Endothelial cell of hepatic sinusoid (primary cell): Measurements from ENCODE around the gene ST7.
"Not testable (repeated sequence)": the region's sequence is repeated elsewhere in the genome, so short reads cannot be mapped to it uniquely, and the experiment has no call there.

Experiments used
- in situ Hi-C: cut with HindIII; loops from 2 replicates; pipeline ENCODE4 v1.10.0; 2017; ENCODE audit warnings: low sequenced_read_pairs

ST7 gene

GRCh38 chr7:117210908-117211307 is 257.6 kb downstream of the ST7 start:
- in situ Hi-C loops: no loop called here

DNA sequence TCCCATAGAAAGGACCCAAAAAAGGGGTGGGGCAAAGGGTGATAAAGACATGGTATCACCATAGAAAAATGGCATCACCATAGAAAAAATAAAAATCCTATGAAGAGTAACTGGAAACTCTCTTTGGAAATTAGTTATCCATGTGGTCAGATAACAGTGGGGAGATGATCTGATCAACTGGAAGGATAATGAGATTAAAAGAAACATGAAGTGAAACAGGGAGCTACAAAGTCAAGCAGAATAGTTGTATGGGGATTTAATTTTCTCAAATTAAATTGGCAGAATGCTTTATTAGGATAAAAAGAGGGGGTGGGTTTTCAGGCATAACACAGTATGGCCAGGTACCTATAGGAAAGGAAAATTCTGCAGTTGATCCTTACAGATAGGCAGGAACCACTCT is 258.3 kb downstream of the ST7 start:
- in situ Hi-C loops: no loop called here

- in situ Hi-C loops: no loop called here
These were observed 259.9 kb downstream of the ST7 start for GRCh38 chr7:117212969-117213877.

GRCh38 chr7:117216010-117216409 is 262.7 kb downstream of the ST7 start:
- in situ Hi-C loops: no loop called here

- in situ Hi-C loops: no loop called here
These were observed 263.3 kb downstream of the ST7 start for GRCh38 chr7:117216436-117217069.

- in situ Hi-C loops: no loop called here
These were observed 264.1 kb downstream of the ST7 start for GRCh38 chr7:117217106-117218035.

DNA sequence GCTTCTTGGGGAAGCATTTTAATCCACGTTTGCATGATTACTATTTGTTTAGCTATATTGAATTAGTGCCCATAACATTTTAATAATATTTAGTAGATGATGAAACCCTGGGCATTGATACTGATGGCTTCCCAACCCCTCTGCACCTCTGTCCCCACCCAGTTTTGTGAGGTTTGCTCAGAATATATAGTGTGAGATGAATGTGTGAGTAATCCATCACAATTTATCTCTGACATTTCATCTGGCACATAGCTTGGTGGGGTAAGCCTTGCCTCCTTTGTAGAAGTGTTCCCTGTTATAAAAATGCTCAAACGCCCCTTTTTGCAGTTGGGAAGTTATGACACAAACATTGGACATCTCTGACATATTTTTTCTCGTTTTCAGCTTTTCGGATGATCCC is 265.4 kb downstream of the ST7 start:
- in situ Hi-C loops: no loop called here

DNA sequence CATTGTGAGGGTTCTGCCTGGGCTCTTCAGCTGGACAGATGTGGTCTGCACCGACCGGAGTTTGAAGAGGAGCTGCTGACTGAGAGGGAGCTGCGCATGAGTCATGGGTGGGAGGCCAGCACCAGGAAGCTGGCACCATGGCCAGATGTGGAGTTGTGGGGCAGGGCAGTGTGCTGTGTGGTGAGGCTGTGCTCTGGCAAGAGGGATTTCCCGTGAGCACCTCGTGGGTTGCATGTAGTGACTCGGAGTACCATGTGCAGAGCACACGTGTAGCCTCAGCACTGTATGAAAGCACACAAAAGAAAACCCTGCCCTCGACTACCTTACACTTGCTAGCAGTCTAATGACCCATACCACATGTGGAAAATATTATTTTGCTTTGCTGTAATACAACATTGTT is 266.2 kb downstream of the ST7 start:
- in situ Hi-C loops: no loop called here

GRCh38 chr7:117220836-117221235 is 267.5 kb downstream of the ST7 start:
- in situ Hi-C loops: no loop called here

- in situ Hi-C loops: no loop called here
These were observed 272.2 kb downstream of the ST7 start for GRCh38 chr7:117225536-117225935.

DNA sequence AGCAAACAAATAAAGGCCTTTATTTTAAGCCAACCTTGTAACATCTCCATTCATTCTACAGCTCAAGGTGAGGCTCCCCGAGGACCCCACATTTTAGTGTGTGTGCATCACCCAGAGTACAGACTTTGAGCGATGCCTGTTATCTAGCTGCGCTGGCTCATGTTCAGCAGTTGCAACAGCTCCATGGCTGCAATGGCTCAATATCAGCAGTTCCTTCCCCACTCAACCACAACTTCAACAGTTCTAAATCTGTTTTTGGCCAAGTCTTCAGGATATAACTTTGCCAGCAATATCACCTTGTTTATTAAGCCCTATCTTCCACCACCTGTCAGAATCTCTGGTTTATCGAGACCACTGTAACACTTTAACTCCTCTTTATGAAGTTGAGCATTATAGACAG is 273.8 kb downstream of the ST7 start:
- in situ Hi-C loops: no loop called here

GRCh38 chr7:117229350-117229749 is 276.0 kb downstream of the ST7 start:
- in situ Hi-C loops: no loop called here

GRCh38 chr7:117230276-117231046 is 277.2 kb downstream of the ST7 start:
- in situ Hi-C loops: no loop called here

DNA sequence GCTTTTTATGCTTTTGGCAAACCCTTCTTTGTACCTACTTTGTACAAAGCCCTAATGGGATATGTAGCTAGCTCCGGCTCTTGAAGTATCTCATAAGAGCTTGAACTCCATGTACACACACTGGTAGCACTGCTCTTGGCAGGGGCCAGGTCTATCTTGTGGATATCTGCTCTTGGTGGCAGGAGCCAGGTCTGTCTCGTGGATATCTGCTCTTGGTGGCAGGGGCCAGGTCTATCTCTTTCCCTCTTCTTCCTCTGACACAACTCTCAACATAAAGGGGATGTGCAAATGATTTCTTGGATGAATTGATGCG is 277.7 kb downstream of the ST7 start:
- in situ Hi-C loops: no loop called here

GRCh38 chr7:117237646-117238045 is 284.3 kb downstream of the ST7 start:
- in situ Hi-C loops: no loop called here

DNA sequence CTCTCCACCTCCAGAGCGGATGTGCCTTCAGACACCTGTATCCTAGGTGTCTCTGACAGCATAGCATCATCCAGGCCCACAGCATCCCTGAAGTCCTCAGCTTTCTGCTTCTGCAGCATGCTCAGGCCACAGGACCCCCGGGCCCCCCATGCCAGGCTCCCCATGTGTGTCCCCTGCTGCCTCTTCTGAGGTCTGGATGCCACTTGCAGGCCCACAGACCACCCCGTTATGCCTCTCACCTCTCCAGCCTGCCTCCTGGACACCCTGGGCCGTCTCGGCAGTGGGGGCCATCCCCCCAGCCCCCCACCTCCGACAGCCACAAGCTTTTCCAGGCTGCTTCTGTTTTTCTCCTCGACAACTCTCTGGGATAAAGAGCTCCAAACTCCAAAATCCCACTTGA is 285.2 kb downstream of the ST7 start:
- in situ Hi-C loops: no loop called here

DNA sequence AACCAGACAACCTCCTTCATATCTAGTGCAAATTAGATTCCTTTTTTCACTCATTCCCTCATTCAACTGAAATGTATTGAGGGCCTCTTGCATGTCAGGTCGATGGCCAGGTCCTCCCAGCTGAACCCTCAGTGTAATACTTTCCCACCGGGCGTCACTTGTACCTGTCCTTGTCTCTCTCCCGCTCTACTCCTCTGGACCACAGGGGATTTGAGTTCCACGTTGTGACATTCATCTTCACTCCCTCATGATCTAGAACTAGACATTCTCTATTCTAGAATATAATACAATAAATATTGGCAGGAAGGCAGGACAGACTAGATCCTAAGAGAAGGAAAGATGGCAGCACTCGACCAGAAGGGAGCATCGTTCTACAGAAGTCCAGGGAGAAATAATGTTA is 285.6 kb downstream of the ST7 start:
- in situ Hi-C loops: no loop called here

DNA sequence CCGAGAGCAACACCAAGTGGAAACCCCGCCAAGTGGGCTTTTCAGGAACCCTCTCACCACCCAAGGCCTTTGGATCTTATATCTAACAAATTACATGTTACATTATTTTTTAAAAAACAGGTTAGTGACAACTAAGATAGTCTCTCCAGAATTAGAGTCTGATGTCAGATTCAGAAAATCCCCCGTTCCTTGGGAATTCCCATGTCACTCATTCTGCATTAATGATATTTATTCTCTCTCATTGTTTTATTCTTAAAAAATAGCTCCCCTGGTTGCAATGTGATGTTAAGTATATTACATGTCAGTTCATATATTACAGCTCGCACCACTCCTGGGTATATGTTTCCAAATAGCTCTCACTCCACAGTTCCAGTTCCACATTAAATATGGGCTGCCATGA is 287.8 kb downstream of the ST7 start:
- in situ Hi-C loops: no loop called here

DNA sequence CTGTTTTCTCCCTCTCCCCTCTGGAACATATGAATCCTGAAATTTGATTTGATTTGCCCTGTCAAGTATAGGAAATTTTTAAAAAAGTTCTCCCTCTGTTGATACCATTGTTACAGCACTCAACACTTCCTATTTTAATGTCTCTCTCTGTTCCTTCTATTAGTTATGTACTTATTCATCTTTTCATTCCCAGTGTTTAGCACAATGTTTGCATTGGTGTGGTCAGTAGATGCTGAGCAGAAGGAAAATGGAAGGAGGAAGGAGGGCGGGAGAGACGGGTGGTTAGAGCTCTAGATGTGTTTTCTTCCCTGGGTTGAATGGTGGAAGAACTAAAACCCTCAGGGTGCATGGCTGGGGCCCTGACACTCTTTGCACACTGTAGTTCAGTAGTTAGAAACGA is 290.1 kb downstream of the ST7 start:
- in situ Hi-C loops: no loop called here

- in situ Hi-C loops: not testable (repeated sequence)
These were observed 292.4 kb downstream of the ST7 start for GRCh38 chr7:117245703-117246102.

DNA sequence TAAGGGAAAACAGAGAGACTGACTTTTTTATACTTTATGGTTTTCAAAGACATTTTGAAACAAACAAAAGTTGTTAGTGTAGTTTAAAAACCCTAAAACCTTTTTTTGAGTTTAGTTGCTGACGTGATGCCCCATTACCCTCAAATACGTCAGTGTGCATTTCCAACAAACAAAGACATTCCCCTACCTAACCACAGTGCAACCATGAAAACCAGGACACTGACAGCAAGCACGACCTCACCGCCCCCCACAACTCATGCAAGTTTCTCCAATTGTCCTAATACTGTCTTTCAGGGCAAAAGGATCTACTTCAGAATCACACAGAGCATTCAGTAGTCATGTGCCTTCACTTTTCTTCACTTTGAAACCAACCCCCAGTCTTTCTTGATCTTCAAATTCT is 294.5 kb downstream of the ST7 start:
- in situ Hi-C loops: no loop called here
